GM19324 (cell line): Measurements from ENCODE around the gene EFHD2.
A peak's percentile ranks its signal among the peaks of the same experiment; 100 is the strongest.
"Not testable (repeated sequence)": the region's sequence is repeated elsewhere in the genome, so short reads cannot be mapped to it uniquely, and the experiment has no call there.

Source experiments
- ATAC-seq: cut with Tn5 transposase; IDR thresholded peaks from one replicate; pipeline ENCODE4 v1.9.1; 2021; ENCODE audit warnings: mild to moderate bottlenecking, moderate library complexity; ENCODE audit not compliant: unreplicated experiment, low FRiP score

Gene EFHD2, protein sequence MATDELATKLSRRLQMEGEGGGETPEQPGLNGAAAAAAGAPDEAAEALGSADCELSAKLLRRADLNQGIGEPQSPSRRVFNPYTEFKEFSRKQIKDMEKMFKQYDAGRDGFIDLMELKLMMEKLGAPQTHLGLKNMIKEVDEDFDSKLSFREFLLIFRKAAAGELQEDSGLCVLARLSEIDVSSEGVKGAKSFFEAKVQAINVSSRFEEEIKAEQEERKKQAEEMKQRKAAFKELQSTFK

DNA sequence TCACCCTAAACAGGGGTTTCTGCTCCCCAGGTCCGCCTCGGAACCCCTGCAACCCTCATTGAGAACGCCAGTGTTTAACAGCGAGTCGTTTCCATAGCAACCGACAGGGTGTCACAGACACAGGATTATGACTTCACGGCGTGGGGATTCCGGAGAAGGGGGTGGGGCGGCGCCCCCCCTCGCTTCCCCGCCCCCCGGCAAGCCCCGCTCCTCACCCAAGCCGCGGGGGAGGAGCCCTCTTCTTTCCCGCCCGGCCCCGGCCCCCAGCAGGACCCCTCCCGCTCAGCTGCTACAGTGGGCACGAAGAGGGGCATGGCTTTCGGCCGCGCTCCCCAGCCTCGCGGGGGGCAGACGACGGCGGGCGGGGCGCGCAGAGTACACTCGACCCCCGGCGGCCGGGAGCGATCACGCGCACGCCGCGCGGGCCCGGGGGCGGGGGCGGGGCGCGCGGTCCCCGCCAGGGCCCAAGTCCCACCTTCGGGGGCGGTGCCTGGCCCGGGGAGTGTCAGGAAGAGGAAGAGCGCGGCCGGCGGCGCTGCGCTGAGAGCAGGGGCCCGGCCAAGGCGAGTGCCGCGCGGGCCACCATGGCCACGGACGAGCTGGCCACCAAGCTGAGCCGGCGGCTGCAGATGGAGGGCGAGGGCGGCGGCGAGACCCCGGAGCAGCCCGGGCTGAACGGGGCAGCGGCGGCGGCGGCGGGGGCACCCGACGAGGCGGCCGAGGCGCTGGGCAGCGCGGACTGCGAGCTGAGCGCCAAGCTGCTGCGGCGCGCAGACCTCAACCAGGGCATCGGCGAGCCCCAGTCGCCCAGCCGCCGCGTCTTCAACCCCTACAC lies at the start of gene EFHD2:
TSS of gene EFHD2 (plus strand) at position 501 of the 835 bp plus-strand sequence. CDS start at position 585, 84 bp downstream.
- peak; percentile 76 for ATAC-seq

DNA sequence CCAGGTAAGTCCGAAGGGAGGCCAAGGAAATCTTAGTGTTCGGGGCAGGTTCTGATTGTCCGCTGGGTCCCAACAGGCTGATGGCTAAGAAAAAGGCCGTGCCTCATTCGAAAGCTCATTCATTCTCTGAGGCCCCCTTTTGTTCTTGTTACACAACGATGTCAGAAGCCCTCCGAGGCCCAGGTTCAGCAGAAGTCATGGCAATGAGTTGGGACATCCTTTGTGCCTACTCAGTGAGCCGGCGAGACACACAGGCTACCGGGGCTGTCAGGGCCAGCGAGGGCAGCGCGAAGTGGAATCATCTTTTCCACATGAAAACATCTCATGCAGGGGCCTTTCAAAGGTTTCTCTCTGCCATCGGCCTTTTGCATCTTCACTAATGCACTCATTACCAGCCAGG lies 49.0 kb upstream of the EFHD2 start:
- no peak for ATAC-seq

DNA sequence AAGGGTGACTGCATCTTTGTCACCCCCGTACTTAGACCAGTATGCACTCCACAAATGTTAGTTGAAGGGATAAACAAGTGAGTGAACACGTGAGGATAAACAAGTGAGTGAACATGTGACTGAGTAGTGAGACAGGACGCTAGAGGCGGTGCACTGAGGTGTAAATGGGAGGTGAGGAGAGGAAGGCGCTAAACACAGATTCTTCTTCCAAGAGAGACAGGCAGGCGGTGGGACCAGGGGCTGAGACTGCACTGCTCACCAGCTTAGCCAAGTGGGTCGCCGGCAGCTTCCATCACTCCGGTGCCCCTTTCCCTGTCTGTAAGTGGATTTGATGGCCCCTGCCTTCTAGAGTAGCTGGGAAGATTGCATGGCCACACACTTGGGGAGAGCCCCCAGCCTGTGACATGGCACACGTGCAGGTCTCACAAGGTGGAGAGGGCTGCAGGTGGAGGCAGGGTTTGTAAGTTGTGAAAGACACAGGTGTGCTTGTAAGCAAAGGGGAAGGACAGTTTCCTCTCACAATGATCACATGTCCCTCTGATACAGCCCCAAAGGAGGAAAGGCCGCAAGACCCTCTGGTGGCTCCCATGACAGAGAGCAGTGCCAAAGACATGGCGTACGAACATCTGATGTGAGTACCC lies 47.5 kb upstream of the EFHD2 start:
- no peak for ATAC-seq

DNA sequence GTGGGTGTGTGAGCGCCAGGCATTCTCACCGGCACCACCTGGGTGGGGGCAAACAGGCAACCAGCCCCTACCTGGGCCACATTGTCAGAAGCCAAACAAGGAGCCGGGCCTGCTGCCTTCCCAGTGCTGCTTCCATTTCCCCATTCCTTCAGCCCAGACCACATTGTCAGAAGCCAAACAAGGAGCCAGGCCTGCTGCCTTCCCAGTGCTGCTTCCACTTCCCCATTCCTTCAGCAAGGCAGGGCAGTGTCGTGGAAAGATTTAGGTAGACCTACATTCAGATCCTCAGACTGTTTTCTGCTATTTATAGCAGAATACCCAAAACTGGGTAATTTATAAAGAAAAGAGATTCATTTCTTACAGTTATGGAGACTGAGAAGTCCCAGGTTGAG lies 47.0 kb upstream of the EFHD2 start:
- ATAC-seq = no peak

DNA sequence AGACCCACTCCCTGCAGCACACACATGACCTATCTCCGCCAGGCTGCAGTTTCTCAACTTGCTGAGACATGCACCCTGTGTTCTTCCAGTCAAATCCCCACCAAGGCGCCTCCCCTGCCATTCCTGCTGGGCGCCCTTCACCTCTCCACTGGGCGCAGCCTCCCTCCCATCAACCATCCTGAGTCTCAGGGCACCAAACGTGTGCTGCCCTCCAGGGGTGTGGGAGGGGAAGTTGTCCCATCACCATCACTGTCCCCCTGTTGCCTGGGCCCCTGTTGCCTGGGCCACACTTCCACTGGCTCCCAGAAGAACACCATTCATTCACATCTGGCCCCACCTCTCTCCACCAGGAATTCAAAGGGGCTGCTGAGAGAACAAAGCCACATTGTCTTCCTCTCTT lies 44.9 kb upstream of the EFHD2 start:
- ATAC-seq = no peak

DNA sequence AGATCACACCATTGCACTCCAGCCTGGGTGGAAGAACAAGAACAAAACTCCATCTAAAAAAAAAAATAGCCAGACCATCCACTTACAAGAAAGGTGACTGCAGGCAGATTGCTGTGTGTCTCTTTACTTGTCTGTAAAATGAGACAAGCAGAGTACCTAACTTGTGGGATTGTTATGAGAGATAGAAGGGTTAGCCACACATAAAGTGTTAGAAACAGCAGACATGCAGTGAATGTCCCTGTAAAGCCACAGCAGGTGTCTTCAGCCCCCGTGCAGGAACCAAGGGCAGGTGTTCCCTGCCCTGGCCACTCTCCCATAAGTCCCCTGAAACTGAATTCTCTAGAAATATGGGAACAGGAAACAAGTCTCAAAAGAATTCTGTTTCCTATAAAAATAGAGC lies 40.8 kb upstream of the EFHD2 start:
- ATAC-seq = no peak

DNA sequence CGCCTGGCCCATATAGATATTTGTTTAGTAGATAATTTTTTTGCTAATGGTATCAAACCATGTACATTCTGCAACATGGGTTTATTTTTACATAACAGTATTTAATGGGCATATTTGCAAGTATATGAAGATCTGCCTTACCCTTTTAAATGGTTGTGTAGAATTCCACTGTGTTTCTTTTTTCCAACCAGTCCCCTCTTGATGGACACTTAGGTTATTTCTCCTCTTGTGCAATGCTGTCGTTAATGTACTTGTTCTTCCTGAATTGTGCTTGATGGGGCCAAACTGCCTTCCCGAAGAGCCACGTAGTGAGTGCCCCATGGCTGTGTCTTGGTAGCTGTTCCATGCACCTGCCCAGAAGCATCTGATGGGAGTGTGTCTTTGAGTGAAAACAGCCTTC lies 39.4 kb upstream of the EFHD2 start:
- no peak for ATAC-seq

DNA sequence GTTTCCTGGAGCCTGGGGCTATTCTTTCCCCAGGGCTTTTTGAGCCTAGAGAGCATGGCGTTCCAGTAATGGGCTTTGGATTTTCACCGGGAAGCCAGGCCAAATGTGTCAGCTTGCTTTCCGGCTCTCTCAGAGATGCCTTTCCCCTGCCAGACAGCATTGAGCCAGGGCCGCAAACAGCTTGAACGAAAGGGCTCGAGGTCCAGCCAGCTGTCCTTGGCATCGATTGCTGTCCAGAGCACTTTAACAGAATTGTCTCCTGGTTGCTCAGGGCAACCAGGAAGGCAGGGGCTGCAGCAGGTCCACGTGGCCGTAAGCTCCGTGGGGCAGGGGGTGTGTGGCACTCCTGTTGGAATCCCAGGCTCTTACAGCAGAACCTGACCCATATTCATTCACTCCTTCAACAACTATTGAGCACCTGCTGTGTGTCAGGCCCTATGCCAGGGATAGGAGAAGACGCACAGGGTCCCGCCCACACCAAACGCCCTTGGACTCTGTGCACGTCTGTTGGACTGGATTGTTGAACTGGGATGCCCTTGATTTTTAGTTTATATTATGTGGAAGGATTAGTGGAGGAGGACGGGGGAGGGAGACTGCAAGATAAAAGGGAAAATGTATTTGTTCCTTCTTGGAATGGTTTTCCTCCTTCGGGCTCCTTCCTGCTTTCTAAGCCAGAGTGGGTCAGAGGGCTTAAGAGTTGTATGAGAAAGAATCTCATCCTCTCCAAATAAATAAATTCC lies 38.7 kb upstream of the EFHD2 start:
- no peak for ATAC-seq

DNA sequence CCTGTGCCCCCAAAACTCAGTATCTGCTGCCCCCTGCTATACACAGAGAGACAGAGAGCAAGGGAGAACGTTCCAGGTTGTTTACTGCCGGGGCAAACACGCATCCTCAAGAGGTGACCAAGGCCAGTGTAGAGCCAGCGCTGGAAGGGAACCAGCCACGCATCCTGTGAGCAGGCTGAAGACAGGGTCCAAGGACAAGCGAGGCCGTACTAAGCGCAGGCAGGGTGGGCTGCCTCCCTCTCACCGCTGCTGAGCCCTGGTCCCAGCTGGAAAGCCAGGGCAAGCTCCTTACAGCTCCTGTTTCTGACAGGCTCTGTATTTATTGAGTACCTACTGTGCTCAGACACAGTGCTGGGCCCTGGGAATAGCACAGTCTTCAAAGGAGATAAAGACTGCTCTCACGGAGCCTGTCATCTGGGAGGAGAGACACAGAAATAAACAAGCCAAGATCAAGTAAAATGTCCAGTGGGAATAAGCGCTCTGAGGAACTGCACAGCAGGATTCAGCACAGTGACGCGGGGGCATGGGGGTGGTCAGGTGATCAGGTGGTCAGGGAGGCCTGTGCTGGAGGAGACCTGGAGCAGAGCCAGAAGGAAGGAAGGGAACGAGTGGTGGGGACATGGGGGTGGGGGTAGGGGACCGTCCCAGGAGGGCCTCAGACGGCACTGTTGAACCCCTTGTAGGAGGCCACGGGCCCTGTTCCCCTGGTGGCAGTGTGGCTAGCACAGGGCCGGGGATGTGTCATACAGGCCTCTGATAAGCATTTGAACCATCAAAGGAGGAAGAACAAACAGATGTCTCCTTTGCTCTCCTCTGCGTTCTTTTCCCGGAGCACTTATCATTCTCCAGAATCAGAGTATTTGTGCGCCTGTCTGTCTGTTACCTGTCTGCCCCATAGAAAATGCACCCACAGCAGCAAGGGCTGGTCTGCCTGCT lies 37.8 kb upstream of the EFHD2 start:
- no peak for ATAC-seq

DNA sequence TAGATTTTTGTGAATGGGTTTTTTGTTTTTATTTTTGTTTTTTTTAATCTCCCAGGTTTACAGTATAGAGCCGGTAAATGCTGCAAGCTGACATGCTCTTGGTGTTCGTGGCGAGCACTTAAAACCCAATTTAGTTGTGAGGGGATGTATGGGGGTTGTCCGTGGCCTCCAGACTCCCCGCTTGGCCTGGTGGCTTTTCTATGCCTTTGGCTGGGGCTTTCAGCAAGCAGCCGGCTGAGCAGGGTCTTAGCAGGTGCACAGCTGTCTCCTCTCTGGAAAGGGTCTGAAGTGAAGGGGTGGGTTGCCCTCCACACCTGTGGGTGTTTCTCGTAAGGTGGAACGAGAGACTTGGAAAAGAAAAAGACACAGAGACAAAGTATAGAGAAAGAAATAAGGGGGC lies 31.0 kb upstream of the EFHD2 start:
- ATAC-seq = no peak

DNA sequence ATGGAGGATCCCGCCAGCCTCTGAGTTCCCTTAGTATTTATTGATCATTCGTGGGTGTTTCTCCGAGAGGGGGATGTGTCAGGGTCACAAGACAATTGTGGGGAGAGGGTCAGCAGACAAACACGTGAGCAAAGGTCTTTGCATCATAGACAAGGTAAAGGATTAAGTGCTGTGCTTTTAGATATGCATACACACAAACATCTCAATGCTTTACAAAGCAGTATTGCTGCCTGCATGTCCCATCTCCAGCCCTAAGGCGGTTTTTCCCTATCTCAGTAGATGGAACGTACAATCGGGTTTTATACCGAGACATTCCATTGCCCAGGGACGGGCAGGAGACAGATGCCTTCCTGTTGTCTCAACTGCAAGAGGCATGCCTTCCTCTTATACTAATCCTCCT lies 30.5 kb upstream of the EFHD2 start:
- ATAC-seq = not testable (repeated sequence)

DNA sequence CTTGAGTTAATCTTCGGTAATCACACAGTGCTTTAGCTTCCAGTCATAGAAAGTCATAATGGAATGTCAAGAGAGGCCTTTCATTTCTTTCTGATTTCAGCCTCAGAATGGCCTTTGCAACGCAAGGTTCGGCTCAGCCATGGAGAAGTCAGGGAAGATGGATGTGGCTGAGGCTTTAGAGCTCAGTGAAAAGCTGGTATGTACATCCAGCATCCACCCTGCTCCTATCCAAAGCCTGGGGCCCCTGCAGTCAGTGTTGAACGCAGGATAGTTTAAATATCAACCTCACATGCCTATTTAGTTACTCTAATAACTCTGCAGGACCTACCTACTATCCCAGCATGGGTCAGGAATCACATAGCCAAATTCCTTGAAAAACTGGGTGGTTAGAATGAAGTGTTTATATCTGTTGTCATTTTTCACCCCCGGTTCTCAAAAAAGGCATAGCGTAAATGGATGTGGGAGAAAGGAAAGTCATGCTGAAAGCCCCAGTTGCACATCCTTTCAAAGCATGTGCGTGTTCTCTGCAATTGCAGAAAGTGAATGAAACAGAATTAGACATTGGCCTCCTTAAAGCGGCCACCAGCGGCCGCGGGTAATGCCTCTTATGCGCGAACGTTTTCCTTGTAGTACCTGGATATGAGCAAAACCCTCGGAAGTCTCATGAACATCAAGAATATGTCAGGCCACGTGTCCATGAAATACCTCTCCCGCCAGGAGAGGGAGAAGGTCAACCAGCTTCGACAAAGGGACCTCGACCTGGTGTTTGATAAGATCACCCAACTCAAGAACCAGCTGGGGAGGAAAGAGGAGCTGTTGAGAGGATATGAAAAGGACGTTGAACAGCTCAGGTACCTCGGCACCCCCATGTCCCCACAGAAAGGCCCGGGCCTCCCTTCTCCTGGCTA lies 28.8 kb upstream of the EFHD2 start:
- ATAC-seq = no peak

DNA sequence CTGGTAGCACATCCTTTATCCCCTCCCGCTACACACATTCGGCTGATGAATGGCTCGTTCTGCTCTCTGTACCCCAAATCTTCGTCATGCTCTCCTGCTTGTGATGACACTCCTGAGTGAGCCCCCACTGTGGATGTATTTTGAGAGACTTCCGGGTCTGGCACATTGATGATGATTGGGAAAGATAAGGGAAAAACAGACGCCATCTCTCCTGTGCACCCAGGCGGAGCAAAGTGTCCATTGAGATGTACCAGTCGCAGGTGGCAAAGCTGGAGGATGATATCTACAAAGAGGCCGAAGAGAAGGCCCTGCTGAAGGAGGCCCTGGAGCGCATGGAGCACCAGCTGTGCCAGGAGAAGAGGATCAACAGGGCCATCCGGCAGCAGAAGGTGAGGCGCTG lies 27.9 kb upstream of the EFHD2 start:
- ATAC-seq = no peak

DNA sequence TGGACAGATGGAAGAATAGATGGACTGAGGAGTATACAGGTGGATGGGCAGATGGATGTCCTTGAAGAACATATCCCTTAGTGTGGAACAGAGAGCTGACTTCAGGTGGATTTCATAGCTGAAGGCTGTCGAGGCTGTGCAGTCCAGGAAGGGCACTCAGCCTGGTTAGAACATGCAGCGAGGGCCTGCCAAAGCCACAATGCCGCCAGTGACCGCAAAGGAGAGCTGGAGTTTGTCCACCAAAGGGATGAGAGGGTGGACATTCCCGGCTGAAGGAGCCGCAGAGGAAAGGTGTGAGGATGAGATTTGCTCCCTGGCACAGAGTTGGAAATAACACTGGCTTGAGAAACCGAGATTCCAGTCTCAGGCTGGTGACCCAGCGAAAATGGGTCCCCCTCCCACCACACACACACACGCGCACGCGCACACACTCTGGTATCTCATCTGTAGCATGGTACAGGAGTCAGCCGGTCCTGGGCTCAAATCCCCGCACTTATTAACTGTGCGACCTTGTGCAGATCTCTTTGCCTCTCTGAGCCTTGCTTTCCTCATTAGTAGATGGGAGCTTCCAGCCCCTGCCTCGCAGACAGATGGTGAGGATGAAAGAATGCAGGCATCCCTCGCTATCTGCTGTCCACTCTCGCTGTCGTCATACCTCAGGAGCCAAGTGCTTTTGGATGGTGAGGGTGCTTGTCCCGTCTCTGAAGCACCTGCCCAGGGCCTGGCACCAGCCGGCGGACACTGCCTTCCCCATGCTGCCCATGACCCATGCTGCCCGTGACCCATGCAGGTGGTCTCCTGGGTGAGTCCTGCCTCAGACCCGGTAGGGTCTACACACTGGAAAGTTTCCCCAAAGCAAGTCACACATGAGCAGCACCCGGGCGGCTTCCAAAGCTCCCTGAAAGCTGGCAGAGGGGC lies 26.8 kb upstream of the EFHD2 start:
- no peak for ATAC-seq

DNA sequence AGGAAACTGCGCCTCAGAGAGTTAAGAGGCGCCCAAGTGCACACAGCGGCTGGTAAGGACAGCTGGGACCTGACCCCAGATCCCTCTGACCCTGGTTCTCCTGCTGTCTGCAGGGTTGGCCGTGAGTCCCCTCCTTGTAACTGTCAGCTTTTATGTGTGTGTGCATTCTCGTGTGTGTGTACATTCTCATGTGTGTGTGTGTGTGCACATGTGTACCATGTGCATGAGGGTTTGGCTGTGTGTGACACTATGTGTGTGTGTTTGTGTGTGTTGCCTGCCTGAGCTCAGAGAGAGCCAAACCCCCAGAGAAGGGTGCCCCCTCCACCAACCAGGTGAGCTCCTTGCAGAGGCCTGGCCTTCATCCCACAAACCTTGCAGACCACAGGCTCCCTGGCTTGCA lies 25.9 kb upstream of the EFHD2 start:
- no peak for ATAC-seq

DNA sequence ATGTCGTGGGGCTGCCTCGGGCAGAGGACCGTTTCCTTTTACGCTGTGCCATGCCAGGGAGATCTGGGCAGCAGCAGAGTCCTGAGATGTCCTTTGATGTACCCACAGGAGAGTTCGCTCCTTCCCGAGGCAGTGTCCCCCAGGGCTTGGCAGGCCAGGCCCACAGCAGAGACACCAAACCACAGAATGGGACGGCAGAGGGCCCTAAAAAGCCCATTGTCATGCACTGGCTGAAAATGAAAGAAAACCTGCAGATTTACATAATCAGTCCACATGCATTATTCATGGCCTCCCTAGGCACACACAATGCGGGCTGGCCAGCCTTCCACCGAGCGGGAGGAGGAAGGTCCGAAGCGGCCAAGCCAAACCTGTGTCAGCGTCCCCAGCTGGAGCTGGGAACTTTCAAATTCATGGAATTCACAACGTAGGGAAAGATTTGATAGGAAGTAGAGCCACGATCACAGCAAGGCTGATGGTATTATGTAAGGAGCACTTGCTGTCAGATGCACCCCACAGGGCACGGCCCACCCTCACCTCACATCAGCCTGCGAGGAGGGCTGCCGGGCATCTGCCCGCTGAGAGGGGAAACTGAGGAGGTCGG lies 25.3 kb upstream of the EFHD2 start:
- no peak for ATAC-seq

DNA sequence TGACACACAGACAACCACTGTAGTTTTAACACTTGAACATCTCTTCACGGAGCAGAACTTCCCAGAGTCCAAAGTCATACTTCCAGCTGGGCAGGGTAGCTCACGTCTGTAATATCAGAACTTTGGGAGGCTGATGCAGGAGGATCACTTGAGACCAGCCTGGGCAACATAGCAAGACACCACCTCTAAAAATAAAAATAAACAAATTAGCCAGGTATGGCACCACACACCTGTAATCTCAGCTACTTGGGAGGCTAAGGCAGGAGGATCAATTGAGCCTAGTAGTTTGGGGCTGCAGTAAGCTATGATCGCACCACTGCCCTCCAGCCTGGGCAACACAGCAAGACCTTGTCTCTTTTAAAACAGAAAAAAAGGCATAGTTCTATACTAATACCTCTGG lies 24.3 kb upstream of the EFHD2 start:
- no peak for ATAC-seq
